Neural progenitor cell (in vitro differentiated cells): ENCODE results near the gene SHISA2. TPM values are rescaled to one million over a fixed set of nuclear protein-coding genes. Genes with fewer than 3 reads are reported as not detected.

Experiments
- DNase-seq: peaks from one replicate; pipeline ENCODE4 v3.0.0-alpha.2; 2016; ENCODE audit warnings: low spot score
- H2AFZ ChIP-seq: fragments of 200-600 bp; sonication (generic); replicated peaks from 2 replicates; pipeline ENCODE4 v1.6.1; 2016; ENCODE audit warnings: antibody characterized with exemption
- H3F3A ChIP-seq: fragments of 200-600 bp; sonication (generic); 2 replicates; pipeline ENCODE4 v1.6.1; 2016; ENCODE audit warnings: antibody characterized with exemption, low read depth
- H3K27ac ChIP-seq: fragments of 200-600 bp; sonication (generic); 2 replicates; pipeline ENCODE4 v1.5.1; 2016; ENCODE audit warnings: mild to moderate bottlenecking
- H3K27me3 ChIP-seq: fragments of 200-600 bp; sonication (generic); 2 replicates; pipeline ENCODE4 v1.6.1; 2016; ENCODE audit warnings: mild to moderate bottlenecking, moderate library complexity
- H3K36me3 ChIP-seq: fragments of 200-600 bp; sonication (generic); 2 replicates; pipeline ENCODE4 v1.5.1; 2016
- H3K4me1 ChIP-seq: fragments of 200-600 bp; sonication (generic); 2 replicates; pipeline ENCODE4 v1.6.1; 2016; ENCODE audit warnings: mixed run types
- H3K4me2 ChIP-seq: fragments of 200-600 bp; sonication (generic); 2 replicates; pipeline ENCODE4 v1.6.1; 2016
- H3K4me3 ChIP-seq: fragments of 200-600 bp; sonication (generic); 2 replicates; pipeline ENCODE4 v1.5.1; 2016
- H3K79me2 ChIP-seq: fragments of 200-600 bp; sonication (generic); 2 replicates; pipeline ENCODE4 v1.6.1; 2016; ENCODE audit warnings: low read depth
- H3K9ac ChIP-seq: fragments of 200-600 bp; sonication (generic); 2 replicates; pipeline ENCODE4 v1.6.1; 2016
- H3K9me3 ChIP-seq: fragments of 200-600 bp; sonication (generic); 2 replicates; pipeline ENCODE4 v1.5.1; 2016; ENCODE audit warnings: low read depth
- H4K20me1 ChIP-seq: fragments of 200-600 bp; sonication (generic); 2 replicates; pipeline ENCODE4 v1.6.1; 2016; ENCODE audit warnings: low read depth
- H3K27ac Mint-ChIP-seq: 3 replicates; pipeline ENCODE4 v1.8.0; 2021; ENCODE audit warnings: mixed read lengths
- H3K27me3 Mint-ChIP-seq: 2 replicates; pipeline ENCODE4 v1.8.0; 2022; ENCODE audit warnings: low read depth, mild to moderate bottlenecking, inconsistent platforms, moderate library complexity, mixed read lengths; ENCODE audit not compliant: insufficient read depth
- H3K36me3 Mint-ChIP-seq: 3 replicates; pipeline ENCODE4 v1.8.0; 2021; ENCODE audit warnings: mixed read lengths
- H3K4me1 Mint-ChIP-seq: 3 replicates; pipeline ENCODE4 v1.8.0; 2021; ENCODE audit warnings: mixed read lengths
- H3K4me3 Mint-ChIP-seq: 3 replicates; pipeline ENCODE4 v1.8.0; 2021; ENCODE audit warnings: mild to moderate bottlenecking, moderate library complexity, mixed read lengths
- H3K9me3 Mint-ChIP-seq: 3 replicates; pipeline ENCODE4 v1.8.0; 2020; ENCODE audit warnings: mixed read lengths
- EZH2 ChIP-seq: fragments of 200-600 bp; sonication (generic); IDR thresholded peaks from 2 replicates; pipeline ENCODE4 v1.6.1; 2017; ENCODE audit warnings: antibody characterized with exemption, mild to moderate bottlenecking, moderate library complexity
- EZH2phosphoT487 ChIP-seq: fragments of 200-600 bp; sonication (generic); IDR thresholded peaks from 2 replicates; pipeline ENCODE4 v1.6.1; 2017; ENCODE audit warnings: antibody characterized with exemption
- total RNA-seq: library from RNA; depleted of rRNA; stranded (reverse); fragments of >200 nt; gene quantifications from 2 replicates; pipeline ENCODE4 v1.2.3, GENCODE V29; 2015; ENCODE audit warnings: low replicate concordance
- TF ChIP-seq, protein P1 (sequence below): fragments of 200-600 bp; sonication (generic); IDR thresholded peaks from 2 replicates; pipeline ENCODE4 v1.5.1; 2017; ENCODE audit warnings: antibody characterized with exemption, mild to moderate bottlenecking

SHISA2 gene
- total RNA-seq, 1 donor from 2014 or later = 386 TPM

DNA sequence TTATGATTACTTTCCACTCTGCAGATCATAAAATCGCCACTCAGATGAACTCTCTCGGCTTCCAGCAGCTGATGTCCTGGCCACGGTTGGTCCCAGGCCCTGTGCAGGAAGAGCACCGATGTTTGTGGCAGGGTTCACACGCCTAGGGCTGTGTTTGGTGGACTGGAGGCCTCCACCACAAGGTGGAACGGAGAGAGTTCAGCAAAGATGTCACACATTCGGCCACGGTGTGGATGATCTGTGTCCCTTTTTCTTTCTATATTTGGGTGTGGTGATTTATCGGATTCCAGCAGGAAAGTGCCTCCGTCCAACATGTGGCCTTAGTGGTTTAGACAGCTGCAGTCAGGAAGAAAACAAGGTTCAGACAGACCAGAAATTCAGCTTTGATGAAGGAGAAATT, 521 bp upstream of the SHISA2 start:
- peak overlapping the region; percentile 97 for H3K4me2 ChIP-seq
- peak; percentile 45 for DNase-seq

DNA sequence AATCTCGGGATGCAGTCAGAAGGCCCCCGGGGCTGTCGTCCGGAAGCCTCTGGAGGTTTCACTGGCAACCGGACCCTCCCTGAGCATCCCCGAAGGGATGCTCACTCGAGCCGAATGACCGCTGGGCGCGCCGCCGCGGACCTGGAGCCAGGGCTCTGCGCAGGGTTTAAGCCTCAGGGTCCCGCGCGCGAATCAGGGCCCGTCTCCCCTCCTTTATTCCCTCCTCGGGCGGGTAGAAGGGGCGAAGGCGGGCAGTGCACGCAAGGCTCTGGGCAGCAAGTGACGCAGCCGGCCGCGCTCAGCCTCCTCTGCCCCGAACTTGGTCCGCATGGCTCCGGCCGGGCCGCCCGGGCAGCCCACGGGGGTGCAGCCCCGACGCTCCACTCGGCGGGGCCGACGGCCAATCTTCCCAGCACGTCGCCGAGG, 572 bp downstream of the SHISA2 start:
- H3K79me2 ChIP-seq = peaks cover 67% of the 10 kb centered on the region
- Mint-ChIP-seq H3K27me3 (peaks cover 17% of the 10 kb centered on the region), H3K9me3 (no peaks in the 10 kb centered on the region), H3K36me3 (no peaks in the 10 kb centered on the region), H3K27ac (no peak overlapping the region), H3K4me3 (peak overlapping the region; percentile 78), H3K4me1 (peaks cover 18% of the 10 kb centered on the region)
- H3K4me2 ChIP-seq = peak overlapping the region; percentile 97
- peaks cover 49% of the 10 kb centered on the region for H3F3A ChIP-seq
- H2AFZ ChIP-seq = no peak overlapping the region
- no peak overlapping the region for H3K27ac ChIP-seq
- peak; percentile 66 for DNase-seq
- peak overlapping the region; percentile 85 for H3K9ac ChIP-seq
- peak overlapping the region; percentile 99 for H3K4me3 ChIP-seq
- TF ChIP-seq, protein P1, sequence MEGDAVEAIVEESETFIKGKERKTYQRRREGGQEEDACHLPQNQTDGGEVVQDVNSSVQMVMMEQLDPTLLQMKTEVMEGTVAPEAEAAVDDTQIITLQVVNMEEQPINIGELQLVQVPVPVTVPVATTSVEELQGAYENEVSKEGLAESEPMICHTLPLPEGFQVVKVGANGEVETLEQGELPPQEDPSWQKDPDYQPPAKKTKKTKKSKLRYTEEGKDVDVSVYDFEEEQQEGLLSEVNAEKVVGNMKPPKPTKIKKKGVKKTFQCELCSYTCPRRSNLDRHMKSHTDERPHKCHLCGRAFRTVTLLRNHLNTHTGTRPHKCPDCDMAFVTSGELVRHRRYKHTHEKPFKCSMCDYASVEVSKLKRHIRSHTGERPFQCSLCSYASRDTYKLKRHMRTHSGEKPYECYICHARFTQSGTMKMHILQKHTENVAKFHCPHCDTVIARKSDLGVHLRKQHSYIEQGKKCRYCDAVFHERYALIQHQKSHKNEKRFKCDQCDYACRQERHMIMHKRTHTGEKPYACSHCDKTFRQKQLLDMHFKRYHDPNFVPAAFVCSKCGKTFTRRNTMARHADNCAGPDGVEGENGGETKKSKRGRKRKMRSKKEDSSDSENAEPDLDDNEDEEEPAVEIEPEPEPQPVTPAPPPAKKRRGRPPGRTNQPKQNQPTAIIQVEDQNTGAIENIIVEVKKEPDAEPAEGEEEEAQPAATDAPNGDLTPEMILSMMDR = no peak
- no peak for TF ChIP-seq EZH2
- no peak for TF ChIP-seq EZH2phosphoT487
- H3K27me3 ChIP-seq = peaks cover 4% of the 10 kb centered on the region
- H4K20me1 ChIP-seq = peaks cover 55% of the 10 kb centered on the region
- peaks cover 25% of the 10 kb centered on the region for H3K4me1 ChIP-seq
- H3K9me3 ChIP-seq = no peaks in the 10 kb centered on the region
- H3K36me3 ChIP-seq = peaks cover 24% of the 10 kb centered on the region

More for the DNA sequence above, 521 bp upstream of the SHISA2 start:
- TF ChIP-seq EZH2 (no peak), EZH2phosphoT487 (peak; percentile 12)
- TF ChIP-seq, protein P1 = peak; percentile 10
- Histone ChIP-seq H3K79me2 (peaks cover 56% of the 10 kb centered on the region), H3K9me3 (no peaks in the 10 kb centered on the region), H3K4me1 (peaks cover 17% of the 10 kb centered on the region), H3K4me3 (peak overlapping the region; percentile 99), H4K20me1 (peaks cover 44% of the 10 kb centered on the region), H3K9ac (no peak overlapping the region), H3K36me3 (peaks cover 14% of the 10 kb centered on the region), H2AFZ (peak overlapping the region; percentile 64), H3F3A (peaks cover 38% of the 10 kb centered on the region), H3K27me3 (peaks cover 4% of the 10 kb centered on the region), H3K27ac (no peak overlapping the region)
- Mint-ChIP-seq H3K27ac (no peak overlapping the region), H3K4me1 (peaks cover 18% of the 10 kb centered on the region), H3K36me3 (no peaks in the 10 kb centered on the region), H3K4me3 (peak overlapping the region; percentile 82), H3K27me3 (peaks cover 19% of the 10 kb centered on the region), H3K9me3 (no peaks in the 10 kb centered on the region)

DNA sequence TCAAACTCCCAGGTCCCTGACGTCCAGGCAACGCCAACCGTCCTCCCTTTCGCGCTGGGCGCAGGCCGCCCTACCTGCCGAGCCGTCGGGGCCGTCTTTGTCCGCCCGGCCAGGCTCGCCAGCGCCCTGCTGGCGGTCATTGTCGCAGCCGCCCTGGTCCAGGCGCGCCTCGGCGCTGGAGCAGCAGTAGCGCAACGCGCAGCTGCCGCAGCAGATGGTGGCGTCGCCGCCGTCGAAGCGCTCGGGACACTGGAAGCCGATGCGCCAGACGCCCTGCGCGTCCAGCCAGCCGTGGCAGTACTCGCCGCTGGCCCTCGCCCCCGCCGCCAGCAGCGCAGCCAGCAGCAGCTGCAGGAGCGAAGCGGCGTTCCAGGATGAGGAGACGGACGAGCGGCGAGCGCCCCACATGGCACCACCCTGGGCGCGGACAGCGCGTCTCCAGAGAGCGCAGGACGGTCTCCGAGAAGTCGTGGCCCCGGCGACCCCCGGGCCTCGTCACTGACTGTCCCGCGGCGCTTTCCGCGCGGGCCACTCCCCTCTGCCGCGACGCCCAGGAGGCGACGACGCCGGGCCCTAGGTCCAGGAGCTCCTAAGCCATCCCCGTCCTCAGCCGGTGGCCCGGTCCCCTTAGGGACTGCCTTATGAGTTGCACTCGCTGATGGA, 1.1 kb downstream of the SHISA2 start:
- peak overlapping the region; percentile 32 for H3K27ac ChIP-seq
- DNase-seq = peak; percentile 77
- Mint-ChIP-seq H3K4me3 (peak overlapping the region; percentile 78), H3K27ac (no peak overlapping the region), H3K27me3 (peaks cover 17% of the 10 kb centered on the region), H3K9me3 (no peaks in the 10 kb centered on the region), H3K36me3 (no peaks in the 10 kb centered on the region), H3K4me1 (peaks cover 18% of the 10 kb centered on the region)
- H3K79me2 ChIP-seq = peaks cover 72% of the 10 kb centered on the region
- no peaks in the 10 kb centered on the region for H3K9me3 ChIP-seq
- peaks cover 26% of the 10 kb centered on the region for H3K36me3 ChIP-seq
- H3K9ac ChIP-seq = peak overlapping the region; percentile 85
- H3F3A ChIP-seq = peaks cover 54% of the 10 kb centered on the region
- no peak overlapping the region for H2AFZ ChIP-seq
- H3K4me3 ChIP-seq = peak overlapping the region; percentile 99
- H3K4me2 ChIP-seq = peak overlapping the region; percentile 97
- peaks cover 4% of the 10 kb centered on the region for H3K27me3 ChIP-seq
- TF ChIP-seq, protein P1 = peak; percentile 14
- no peak for TF ChIP-seq EZH2phosphoT487
- H3K4me1 ChIP-seq = peaks cover 25% of the 10 kb centered on the region
- H4K20me1 ChIP-seq = peaks cover 61% of the 10 kb centered on the region
